GM10266 (cell line): Measurements from ENCODE around the gene SLC36A1.
A peak's percentile ranks its signal among the peaks of the same experiment; 100 is the strongest.

ENCODE experiments used
- DNase-seq: peaks from one replicate; pipeline ENCODE4 v3.0.0; 2012; ENCODE audit errors: extremely low spot score
- TF ChIP-seq, protein P1 (sequence below): IDR thresholded peaks from 2 replicates; pipeline ENCODE4 v1.5.1; 2012; ENCODE audit warnings: mild to moderate bottlenecking, low read depth; ENCODE audit not compliant: control insufficient read depth, insufficient read depth; ENCODE audit errors: missing control alignments

Gene SLC36A1

DNA sequence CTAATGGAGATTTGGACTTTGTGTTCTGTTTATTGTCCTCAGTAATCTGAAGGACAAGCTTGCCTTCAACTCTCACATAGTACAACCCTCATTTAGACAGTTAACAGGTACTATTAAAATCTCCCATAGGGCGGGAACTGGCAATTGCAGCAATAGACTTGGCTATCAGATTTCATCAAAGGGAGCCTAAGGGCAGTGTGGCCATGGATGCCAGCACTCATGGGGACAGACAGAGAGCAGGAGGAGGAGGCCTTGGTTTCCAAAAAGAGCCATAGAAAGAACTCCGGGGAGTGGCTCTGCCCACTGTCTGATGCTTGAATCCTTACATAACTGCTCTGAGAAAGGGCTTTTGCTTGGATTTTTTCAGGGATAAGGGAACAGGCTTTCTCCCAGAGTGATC is 6.8 kb downstream of the SLC36A1 start:
- DNase-seq = no peak
- TF ChIP-seq, protein P1, sequence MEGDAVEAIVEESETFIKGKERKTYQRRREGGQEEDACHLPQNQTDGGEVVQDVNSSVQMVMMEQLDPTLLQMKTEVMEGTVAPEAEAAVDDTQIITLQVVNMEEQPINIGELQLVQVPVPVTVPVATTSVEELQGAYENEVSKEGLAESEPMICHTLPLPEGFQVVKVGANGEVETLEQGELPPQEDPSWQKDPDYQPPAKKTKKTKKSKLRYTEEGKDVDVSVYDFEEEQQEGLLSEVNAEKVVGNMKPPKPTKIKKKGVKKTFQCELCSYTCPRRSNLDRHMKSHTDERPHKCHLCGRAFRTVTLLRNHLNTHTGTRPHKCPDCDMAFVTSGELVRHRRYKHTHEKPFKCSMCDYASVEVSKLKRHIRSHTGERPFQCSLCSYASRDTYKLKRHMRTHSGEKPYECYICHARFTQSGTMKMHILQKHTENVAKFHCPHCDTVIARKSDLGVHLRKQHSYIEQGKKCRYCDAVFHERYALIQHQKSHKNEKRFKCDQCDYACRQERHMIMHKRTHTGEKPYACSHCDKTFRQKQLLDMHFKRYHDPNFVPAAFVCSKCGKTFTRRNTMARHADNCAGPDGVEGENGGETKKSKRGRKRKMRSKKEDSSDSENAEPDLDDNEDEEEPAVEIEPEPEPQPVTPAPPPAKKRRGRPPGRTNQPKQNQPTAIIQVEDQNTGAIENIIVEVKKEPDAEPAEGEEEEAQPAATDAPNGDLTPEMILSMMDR = no peak

DNA sequence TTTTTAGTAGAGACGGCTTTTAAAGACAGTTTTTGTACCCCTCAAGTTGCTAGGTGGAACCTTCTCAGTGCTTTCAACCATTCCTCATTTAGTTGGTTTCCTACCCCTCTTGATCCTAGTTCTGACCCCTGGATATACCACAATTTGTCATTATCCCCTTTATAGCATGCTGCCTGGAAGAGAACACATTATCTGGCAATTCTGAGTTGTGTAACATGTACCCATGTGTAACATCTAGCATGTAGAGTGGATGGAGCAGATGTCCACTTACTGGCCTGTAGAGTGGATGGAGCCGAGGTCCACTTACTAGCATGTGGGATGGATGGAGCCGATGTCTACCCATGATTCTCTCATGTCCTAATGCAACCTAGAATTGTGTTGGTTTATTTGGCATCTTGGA is 7.5 kb downstream of the SLC36A1 start:
- TF ChIP-seq, protein P1 = no peak
- DNase-seq = no peak

DNA sequence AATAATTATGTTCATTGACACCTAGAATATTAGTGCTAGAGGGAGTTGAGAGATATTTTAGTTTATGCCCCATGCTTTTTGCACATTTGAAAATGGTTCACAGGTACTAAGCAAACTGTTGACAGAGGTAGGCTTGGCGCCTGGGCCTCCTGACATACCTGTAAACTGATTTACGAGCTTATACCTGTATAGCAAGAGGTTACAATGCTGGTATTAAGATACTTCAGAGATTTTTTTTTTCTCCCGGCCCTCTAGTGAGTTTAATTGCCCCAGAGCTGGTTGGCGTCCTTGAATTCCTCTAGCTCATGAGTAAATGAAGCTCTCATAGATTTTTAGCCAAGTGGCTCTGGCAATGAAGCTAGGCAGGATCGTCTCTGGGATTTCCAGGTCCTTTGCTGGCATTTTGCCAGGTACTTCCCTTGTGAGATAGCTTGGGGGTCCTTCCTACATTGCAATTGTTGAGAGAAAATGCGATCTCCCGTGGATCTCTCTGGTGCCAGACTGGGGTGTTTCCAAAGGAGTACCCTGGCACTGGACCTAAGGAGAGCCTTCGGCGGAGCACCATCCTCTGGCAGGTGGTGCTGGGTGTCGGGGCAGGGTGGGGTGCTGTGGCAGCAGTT is 9.0 kb downstream of the SLC36A1 start:
- TF ChIP-seq, protein P1 = no peak
- no peak for DNase-seq

DNA sequence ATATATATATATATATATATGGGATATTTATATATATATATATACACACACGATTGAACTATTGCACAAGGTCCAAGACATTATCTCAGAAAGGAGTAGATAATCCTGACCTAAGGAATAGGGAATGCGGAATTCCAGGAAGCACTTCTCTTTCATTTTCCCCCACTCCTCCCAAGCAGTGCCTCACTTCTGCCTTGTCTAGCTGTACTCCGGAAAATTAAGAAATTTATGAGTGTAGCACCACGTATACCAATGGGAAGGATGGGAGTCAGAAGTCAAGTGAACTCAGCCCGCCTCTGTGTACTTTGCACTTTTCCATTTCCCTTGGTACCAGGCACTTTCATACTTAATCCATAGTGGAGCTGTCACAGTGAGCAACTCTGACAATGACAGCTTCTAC is 10.9 kb downstream of the SLC36A1 start:
- TF ChIP-seq, protein P1 = no peak
- DNase-seq = no peak

DNA sequence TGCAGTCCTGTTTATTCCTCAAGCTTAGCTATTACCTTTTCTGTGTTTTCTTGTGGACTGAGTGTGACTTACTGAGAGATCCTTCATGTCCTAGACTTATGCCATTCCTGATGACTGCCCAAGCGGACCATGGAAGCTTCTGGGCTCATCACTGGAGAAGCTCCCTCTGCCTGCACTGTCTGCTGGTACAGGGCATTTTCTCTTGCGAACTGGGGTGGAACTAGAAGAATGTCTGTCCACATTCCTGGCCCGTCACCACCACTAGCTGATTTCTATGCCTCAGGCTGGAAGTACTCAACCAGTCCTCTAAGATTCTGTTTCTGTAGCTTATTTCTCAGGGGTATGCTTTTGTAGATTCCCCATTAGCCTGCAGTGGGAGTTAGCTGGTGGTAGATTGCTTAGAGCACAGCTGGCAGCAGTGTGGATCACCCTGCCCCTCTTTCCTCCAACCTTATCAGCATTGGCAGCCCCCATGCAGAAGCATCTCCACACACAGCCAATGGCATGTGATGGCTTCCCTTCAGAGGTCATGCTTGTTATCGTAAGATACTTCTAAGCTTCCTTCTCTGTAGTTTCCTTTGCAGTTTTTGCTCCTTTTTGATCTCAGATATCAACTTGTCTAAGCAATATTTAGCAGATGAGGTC is 12.4 kb downstream of the SLC36A1 start:
- DNase-seq = no peak
- TF ChIP-seq, protein P1 = no peak

DNA sequence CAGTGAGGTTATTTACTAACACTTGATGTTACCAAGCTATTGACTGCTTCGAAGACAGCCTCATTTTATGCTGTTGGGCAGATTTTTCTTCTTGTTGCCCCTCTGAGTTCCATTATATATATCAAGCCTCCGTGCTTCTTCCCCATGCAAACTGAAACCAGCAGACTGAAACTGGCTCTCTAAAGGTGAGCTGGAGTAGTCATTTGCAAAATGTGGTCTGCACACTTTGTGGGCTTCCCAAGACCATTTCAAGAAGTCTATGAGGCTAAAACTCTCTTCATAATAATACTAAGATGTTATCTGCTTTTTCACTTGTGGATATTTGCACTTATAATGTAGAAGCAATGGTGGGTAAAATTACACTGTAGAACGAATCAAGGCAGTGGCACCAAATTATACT is 13.9 kb downstream of the SLC36A1 start:
- peak; percentile 21 for DNase-seq
- TF ChIP-seq, protein P1 = no peak

DNA sequence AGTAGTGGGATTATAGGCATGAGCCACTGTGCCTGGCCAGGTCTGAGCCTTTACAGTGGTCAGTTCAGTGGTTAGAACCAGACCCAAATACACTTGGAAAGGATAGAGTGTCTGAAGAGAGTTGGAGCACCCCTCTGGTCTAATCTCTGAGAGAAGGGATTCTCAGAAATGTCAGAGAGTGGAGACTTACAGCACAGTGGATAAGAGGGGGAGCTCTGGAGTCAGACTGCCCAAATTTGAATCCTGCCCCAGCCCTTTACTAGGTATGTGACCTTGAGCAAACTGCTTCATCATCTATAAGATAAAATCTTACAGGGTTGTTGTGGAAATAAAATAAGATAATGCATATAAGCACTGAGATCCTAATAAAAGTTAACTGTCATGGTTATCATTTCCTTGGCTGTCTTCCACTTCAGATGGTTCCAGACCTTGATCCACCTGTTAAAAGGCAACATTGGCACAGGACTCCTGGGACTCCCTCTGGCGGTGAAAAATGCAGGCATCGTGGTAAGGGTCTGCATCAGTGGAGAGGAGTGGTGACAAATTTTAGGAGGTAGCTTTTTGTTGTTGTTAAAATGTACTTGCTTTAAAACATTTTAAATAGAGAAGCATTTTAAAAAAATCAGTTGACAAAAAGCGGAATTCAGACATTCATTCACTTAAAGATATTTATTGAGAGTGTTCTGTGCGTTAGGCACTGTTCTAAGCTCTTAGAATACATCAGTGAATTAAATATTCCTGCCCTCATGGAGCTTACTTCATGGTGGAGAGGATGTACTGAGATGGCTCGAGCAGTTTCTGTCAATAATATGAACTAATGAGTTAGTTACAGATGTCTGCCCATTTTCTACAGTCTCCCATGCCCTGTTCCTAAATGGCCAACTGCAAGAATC is 16.0 kb downstream of the SLC36A1 start:
- TF ChIP-seq, protein P1 = peak; percentile 25
- DNase-seq = no peak
